Suprapubic skin (tissue), 3 donors: ENCODE results near the gene ITPRIPL1.

ENCODE experiments used
- CTCF ChIP-seq, 2 donors: fragments of 200-600 bp in 1 of 2; fragments of 450-650 bp in 1 of 2; sonication (generic) in 1 of 2; IDR thresholded peaks; one replicate each; pipeline ENCODE4 v1.5.1; 2016 to 2019; ENCODE audit warnings: antibody characterized with exemption in 2 of 2, mild to moderate bottlenecking in 1 of 2, moderate library complexity in 1 of 2
- POLR2AphosphoS5 ChIP-seq, 3 donors: sonication (generic); formaldehyde crosslinking; IDR thresholded peaks; one replicate each; pipeline ENCODE4 v1.6.1; 2017; ENCODE audit warnings: antibody characterized with exemption in 3 of 3

DNA sequence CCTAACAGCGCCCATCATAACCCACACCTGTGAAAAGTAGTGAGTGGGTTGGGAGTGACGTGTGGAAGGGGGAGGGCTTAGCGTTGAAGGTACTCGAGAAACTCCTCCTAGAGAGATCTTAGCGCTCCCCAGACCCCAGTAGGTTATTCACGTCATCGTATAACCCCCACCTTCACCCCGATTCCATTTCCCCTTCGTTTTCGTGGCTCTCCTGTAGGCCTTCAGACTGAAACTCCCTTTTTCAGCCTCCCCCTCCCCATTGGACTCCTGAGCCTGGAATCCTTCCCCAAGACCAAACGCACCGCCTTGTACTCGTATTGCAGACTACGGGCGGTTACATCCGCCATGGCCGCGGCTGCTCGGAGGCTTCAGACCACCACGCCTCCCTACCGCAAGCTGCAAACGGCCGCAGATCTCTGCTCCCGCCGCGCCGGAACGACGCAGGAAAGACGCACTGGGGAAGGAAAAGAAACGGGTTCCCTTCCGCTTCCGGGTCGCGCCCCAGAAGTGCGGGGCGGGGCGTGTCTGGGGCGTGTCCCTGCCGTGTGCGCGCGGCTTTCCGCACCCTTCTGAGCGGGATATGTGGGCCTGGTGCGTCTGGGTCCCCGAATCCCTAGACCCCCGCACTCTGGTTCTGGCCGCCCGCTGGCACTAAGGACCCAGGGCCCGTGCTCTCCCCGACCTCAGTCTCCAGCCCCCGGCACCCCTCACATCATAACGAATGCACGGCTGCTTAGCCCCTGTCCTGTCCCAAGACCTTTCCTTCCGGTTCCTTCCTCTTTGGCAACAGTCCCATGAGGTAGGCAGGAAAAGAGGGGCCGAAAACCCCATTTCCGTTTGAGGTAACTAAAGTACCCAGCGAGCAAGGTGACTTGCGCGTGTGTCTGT is 19.8 kb upstream of the ITPRIPL1 start, which contains the start of gene SNRNP200:
- TF ChIP-seq CTCF (IDR thresholded peaks at IDR 0.05), result no peak
- TF ChIP-seq POLR2AphosphoS5 (IDR thresholded peaks at IDR 0.05), result peak; percentile 31 to 83 (median 73)
